ENCODE results near the gene ONECUT1.

- TF ChIP-seq TAF1 (IDR thresholded peaks at IDR 0.05; ENCODE audit: low read depth, low read length) (no peak), POLR2A (IDR thresholded peaks at IDR 0.05; ENCODE audit: low read depth, low read length) (no peak)
Measured at GRCh38 chr15:52764731-52765130, 25.4 kb downstream of the ONECUT1 start.
